ENCODE results near the gene ARRB1. TPM values are rescaled to one million over a fixed set of nuclear protein-coding genes. Genes with fewer than 3 reads are reported as not detected.
A peak's percentile ranks its signal among the peaks of the same experiment; 100 is the strongest.

Gene ARRB1
- polyA plus RNA-seq, 1 experiment, result 36.9 TPM

DNA sequence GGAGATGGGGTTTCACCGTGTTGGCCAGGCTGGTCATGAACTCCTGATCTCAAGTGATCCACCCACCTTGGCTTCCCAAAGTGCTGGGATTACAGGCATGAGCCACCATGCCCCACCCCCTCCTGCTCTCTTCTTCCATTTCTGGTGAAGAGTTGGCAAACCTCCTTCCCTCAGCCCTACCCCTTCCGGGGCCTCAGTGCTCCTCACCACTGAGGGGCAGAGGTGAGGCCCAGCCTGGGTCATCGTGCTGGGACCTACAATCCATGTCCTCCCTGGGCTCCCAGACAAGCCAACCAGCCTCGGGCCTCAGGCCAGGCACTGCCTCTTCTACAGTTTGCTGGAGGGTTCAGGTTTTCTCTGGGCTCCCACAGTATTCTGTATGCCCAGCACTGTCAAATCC lies 125.7 kb downstream of the ARRB1 start:
- no peak overlapping the region for H3K27ac ChIP-seq (ENCODE audit: low read depth, low read length)
- POLR2A ChIA-PET, result no interaction called here
- H3K4me3 ChIP-seq (ENCODE audit: low read depth, low read length), result no peak overlapping the region
- no peaks in the 10 kb centered on the region; the same call in 1 of the 2 replicates for H3K9me3 ChIP-seq (ENCODE audit: control insufficient read depth, insufficient read depth, low read length)
- no peak for TF ChIP-seq CTCF (IDR thresholded peaks at IDR 0.05; ENCODE audit: low read depth, low read length)
- H3K27me3 ChIP-seq (ENCODE audit: control insufficient read depth, insufficient read depth, low read length), result peaks cover 19% of the 10 kb centered on the region
- CTCF ChIA-PET, result interaction anchor here (1.0 to 2.5 kb wide), 2 partner anchors 16 to 22 kb away, joined by 3 to 6 read pairs; no protein-coding TSS in a partner anchor
- DNase-seq (ENCODE audit: low read depth, low spot score), result no peak

DNA sequence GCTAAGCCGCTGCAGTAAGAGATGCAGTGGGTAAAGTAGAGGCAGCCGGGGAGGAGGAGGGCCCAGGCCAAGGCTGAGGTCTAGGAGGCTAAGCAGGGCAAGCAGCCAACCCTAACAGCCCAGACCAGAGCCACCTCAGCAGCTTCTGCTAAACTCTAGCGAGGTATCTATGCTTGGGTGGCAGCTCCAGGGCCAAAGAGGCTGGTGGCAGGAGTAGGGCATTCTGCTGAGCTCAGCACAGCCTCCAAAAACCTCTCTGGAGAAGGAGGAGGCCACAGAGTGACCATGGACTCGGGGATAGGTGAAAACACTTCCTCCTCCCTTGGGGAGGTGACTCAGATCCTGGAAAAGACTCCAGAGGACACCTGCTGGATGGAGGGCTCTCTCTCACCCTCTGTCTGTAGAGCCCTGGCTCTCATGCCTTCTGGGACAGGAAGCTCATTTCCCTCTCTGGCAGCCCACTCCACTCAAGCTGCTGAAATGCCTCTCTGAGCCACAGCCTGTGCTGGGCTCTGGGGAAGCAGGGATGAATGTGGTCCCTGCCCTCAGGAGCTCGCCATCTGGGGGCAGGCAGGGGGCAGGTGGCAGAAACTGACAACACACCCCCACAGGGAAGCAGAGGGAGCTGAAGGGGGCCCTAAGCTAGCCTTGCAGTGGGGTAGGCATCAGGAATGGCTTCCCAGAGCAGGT lies 127.4 kb downstream of the ARRB1 start:
- CTCF ChIA-PET, result interaction anchor here (1.3 kb wide), 2 partner anchors 19 to 84 kb away, joined by 4 to 6 read pairs; no protein-coding TSS in a partner anchor

GRCh38 chr11:75219869-75220268 lies 131.6 kb downstream of the ARRB1 start:
- TF ChIP-seq CTCF (IDR thresholded peaks at IDR 0.05; ENCODE audit: low read depth, low read length), result no peak
- no peak overlapping the region for H3K4me3 ChIP-seq (ENCODE audit: low read depth, low read length)
- DNase-seq (ENCODE audit: low read depth, low spot score), result no peak
- no peaks in the 10 kb centered on the region; the same call in 1 of the 2 replicates for H3K9me3 ChIP-seq (ENCODE audit: control insufficient read depth, insufficient read depth, low read length)
- H3K27me3 ChIP-seq (ENCODE audit: control insufficient read depth, insufficient read depth, low read length), result peaks cover 6% of the 10 kb centered on the region
- H3K27ac ChIP-seq (ENCODE audit: low read depth, low read length), result no peak overlapping the region
- ChIA-PET POLR2A (no interaction called here), CTCF (interaction anchor here (2.9 kb wide), 1 partner anchor 15 kb away, joined by 9 read pairs; no protein-coding TSS in a partner anchor)

More for the DNA sequence above, 127.4 kb downstream of the ARRB1 start:
- H3K27me3 ChIP-seq (ENCODE audit: control insufficient read depth, insufficient read depth, low read length), result peaks cover 15% of the 10 kb centered on the region
- TF ChIP-seq CTCF (IDR thresholded peaks at IDR 0.05; ENCODE audit: low read depth, low read length), result no peak
- DNase-seq (ENCODE audit: low read depth, low spot score), result no peak
- no peak overlapping the region for H3K27ac ChIP-seq (ENCODE audit: low read depth, low read length)
- POLR2A ChIA-PET, result no interaction called here
- no peak overlapping the region for H3K4me3 ChIP-seq (ENCODE audit: low read depth, low read length)
- no peaks in the 10 kb centered on the region; the same call in 1 of the 2 replicates for H3K9me3 ChIP-seq (ENCODE audit: control insufficient read depth, insufficient read depth, low read length)

GRCh38 chr11:75214843-75215242 lies 136.6 kb downstream of the ARRB1 start:
- no peak overlapping the region for H3K27ac ChIP-seq (ENCODE audit: low read depth, low read length)
- no peak for TF ChIP-seq CTCF (IDR thresholded peaks at IDR 0.05; ENCODE audit: low read depth, low read length)
- no peak for DNase-seq (ENCODE audit: low read depth, low spot score)
- H3K4me3 ChIP-seq (ENCODE audit: low read depth, low read length), result no peak overlapping the region
- POLR2A ChIA-PET, result no interaction called here
- CTCF ChIA-PET, result interaction anchor here (1.0 to 6.0 kb wide), 6 partner anchors 10 to 288 kb away, joined by 3 to 32 read pairs (median 4); no protein-coding TSS in a partner anchor
- H3K27me3 ChIP-seq (ENCODE audit: control insufficient read depth, insufficient read depth, low read length), result peaks cover 4% of the 10 kb centered on the region
- H3K9me3 ChIP-seq (ENCODE audit: control insufficient read depth, insufficient read depth, low read length), result no peaks in the 10 kb centered on the region

GRCh38 chr11:75214411-75214821 lies 137.0 kb downstream of the ARRB1 start:
- TF ChIP-seq CTCF (IDR thresholded peaks at IDR 0.05; ENCODE audit: low read depth, low read length), result peak; percentile 57
- ChIA-PET POLR2A (no interaction called here), CTCF (interaction anchor here (1.0 to 6.0 kb wide), 6 partner anchors 10 to 288 kb away, joined by 3 to 32 read pairs (median 4); no protein-coding TSS in a partner anchor)
- Histone ChIP-seq H3K4me3 (ENCODE audit: low read depth, low read length) (no peak overlapping the region), H3K9me3 (ENCODE audit: control insufficient read depth, insufficient read depth, low read length) (no peaks in the 10 kb centered on the region), H3K27ac (ENCODE audit: low read depth, low read length) (no peak overlapping the region), H3K27me3 (ENCODE audit: control insufficient read depth, insufficient read depth, low read length) (peaks cover 9% of the 10 kb centered on the region)
- DNase-seq (ENCODE audit: low read depth, low spot score), result peak; percentile 32

Measured in AG04450 (cell line).